Astrocyte (in vitro differentiated cells and primary cell): ENCODE results near the gene SFXN3. TPM values are rescaled to one million over a fixed set of nuclear protein-coding genes. Genes with fewer than 3 reads are reported as not detected.

ENCODE experiments used
- DNase-seq: peaks from one replicate; pipeline ENCODE4 v3.0.0-alpha.2; 2010; ENCODE audit warnings: low read depth
- FAIRE-seq: peaks from 2 replicates; lab custom pipeline; 2011; peaks lifted over from hg19 to GRCh38; lab: Jason Lieb, UNC
- H2AFZ ChIP-seq: 2 replicates; pipeline ENCODE4 v1.6.0; 2012; ENCODE audit warnings: low read depth, low read length, inconsistent platforms
- H3K27ac ChIP-seq: 2 replicates; pipeline ENCODE4 v1.5.1; 2011; ENCODE audit warnings: low read depth, low read length, inconsistent platforms
- H3K27me3 ChIP-seq: 2 replicates; pipeline ENCODE4 v1.6.0; 2011; ENCODE audit warnings: low read length, inconsistent platforms; ENCODE audit not compliant: insufficient read depth
- H3K36me3 ChIP-seq: 2 replicates; pipeline ENCODE4 v1.5.1; 2011; ENCODE audit warnings: low read length, inconsistent platforms; ENCODE audit not compliant: insufficient read depth
- H3K4me1 ChIP-seq: 2 replicates; pipeline ENCODE4 v1.5.1; 2011; ENCODE audit warnings: low read length, inconsistent platforms; ENCODE audit not compliant: insufficient read depth
- H3K4me2 ChIP-seq: 2 replicates; pipeline ENCODE4 v1.6.0; 2012; ENCODE audit warnings: low read length, inconsistent platforms
- H3K4me3 ChIP-seq: 2 replicates; pipeline ENCODE4 v1.5.1; 2011; ENCODE audit warnings: low read depth, mild to moderate bottlenecking, low read length, inconsistent platforms; ENCODE audit not compliant: insufficient read depth
- H3K79me2 ChIP-seq: 2 replicates; pipeline ENCODE4 v1.6.0; 2012; ENCODE audit warnings: mild to moderate bottlenecking, low read length, inconsistent platforms; ENCODE audit not compliant: insufficient read depth
- H3K9ac ChIP-seq: 2 replicates; pipeline ENCODE4 v1.6.0; 2012; ENCODE audit warnings: mild to moderate bottlenecking, low read length, inconsistent platforms
- H3K9me3 ChIP-seq: 2 replicates; pipeline ENCODE4 v1.5.1; 2012; ENCODE audit warnings: low read depth, mild to moderate bottlenecking, low read length, inconsistent platforms; ENCODE audit not compliant: insufficient read depth
- H4K20me1 ChIP-seq: 2 replicates; pipeline ENCODE4 v1.6.0; 2012; ENCODE audit warnings: low read length, inconsistent platforms; ENCODE audit not compliant: insufficient read depth
- H3K27ac Mint-ChIP-seq: one replicate; pipeline ENCODE4 v1.8.0; 2021; ENCODE audit warnings: mild to moderate bottlenecking, mixed read lengths; ENCODE audit not compliant: unreplicated experiment
- H3K27me3 Mint-ChIP-seq: one replicate; pipeline ENCODE4 v1.8.0; 2021; ENCODE audit warnings: low read depth, mixed read lengths; ENCODE audit not compliant: unreplicated experiment
- H3K36me3 Mint-ChIP-seq: one replicate; pipeline ENCODE4 v1.8.0; 2021; ENCODE audit warnings: low read depth, mixed read lengths; ENCODE audit not compliant: unreplicated experiment
- H3K4me1 Mint-ChIP-seq: one replicate; pipeline ENCODE4 v1.8.0; 2021; ENCODE audit warnings: low read depth, mixed read lengths; ENCODE audit not compliant: unreplicated experiment
- H3K4me3 Mint-ChIP-seq: one replicate; pipeline ENCODE4 v1.8.0; 2021; ENCODE audit warnings: mild to moderate bottlenecking, moderate library complexity, mixed read lengths; ENCODE audit not compliant: unreplicated experiment
- H3K9me3 Mint-ChIP-seq: one replicate; pipeline ENCODE4 v1.8.0; 2021; ENCODE audit warnings: mild to moderate bottlenecking, mixed read lengths; ENCODE audit not compliant: unreplicated experiment
- CTCF ChIP-seq: IDR thresholded peaks from 2 replicates; pipeline ENCODE4 v1.5.1; 2011; ENCODE audit warnings: low read depth, mild to moderate bottlenecking, inconsistent platforms, low read length, moderate library complexity; ENCODE audit not compliant: insufficient read depth
- EZH2 ChIP-seq: IDR thresholded peaks from 2 replicates; pipeline ENCODE4 v1.6.1; 2012; ENCODE audit warnings: mild to moderate bottlenecking, low read length, inconsistent platforms; ENCODE audit not compliant: insufficient read depth
- total RNA-seq: library from RNA; stranded (reverse); gene quantifications from 2 replicates; pipeline ENCODE4 v1.2.1, GENCODE V29; 2021

SFXN3 gene
- total RNA-seq, 1 donor from 2014 or later: 68.3 TPM

GRCh38 chr10:101054876-101055275 is 23.8 kb downstream of the SFXN3 start:
- Mint-ChIP-seq H3K27ac (no peak overlapping the region), H3K4me1 (peaks cover 3% of the 10 kb centered on the region), H3K9me3 (no peaks in the 10 kb centered on the region), H3K36me3 (no peaks in the 10 kb centered on the region), H3K27me3 (peaks cover 26% of the 10 kb centered on the region), H3K4me3 (no peak overlapping the region)
- TF ChIP-seq CTCF (no peak), EZH2 (no peak)
- no peaks in the 10 kb centered on the region for H3K36me3 ChIP-seq
- peaks cover 19% of the 10 kb centered on the region for H3K4me1 ChIP-seq
- H2AFZ ChIP-seq: no peak overlapping the region
- H3K9ac ChIP-seq: no peak overlapping the region
- H3K27me3 ChIP-seq: peaks cover 8% of the 10 kb centered on the region
- no peak overlapping the region for H3K4me3 ChIP-seq
- H3K27ac ChIP-seq: no peak overlapping the region
- DNase-seq: no peak
- H3K79me2 ChIP-seq: peaks cover 23% of the 10 kb centered on the region
- FAIRE-seq: no peak
- H4K20me1 ChIP-seq: no peaks in the 10 kb centered on the region
- no peaks in the 10 kb centered on the region for H3K9me3 ChIP-seq
- no peak overlapping the region for H3K4me2 ChIP-seq

GRCh38 chr10:101055411-101055810 is 24.4 kb downstream of the SFXN3 start:
- TF ChIP-seq CTCF (no peak), EZH2 (no peak)
- Histone ChIP-seq H3K9ac (no peak overlapping the region), H3K27me3 (peaks cover 4% of the 10 kb centered on the region), H4K20me1 (no peaks in the 10 kb centered on the region), H3K27ac (no peak overlapping the region), H3K4me3 (no peak overlapping the region), H3K79me2 (peaks cover 25% of the 10 kb centered on the region), H3K36me3 (no peaks in the 10 kb centered on the region), H3K9me3 (no peaks in the 10 kb centered on the region), H2AFZ (no peak overlapping the region), H3K4me1 (peaks cover 17% of the 10 kb centered on the region), H3K4me2 (no peak overlapping the region)
- no peak for DNase-seq
- Mint-ChIP-seq H3K4me3 (no peak overlapping the region), H3K27ac (no peak overlapping the region), H3K36me3 (no peaks in the 10 kb centered on the region), H3K27me3 (peaks cover 24% of the 10 kb centered on the region), H3K4me1 (peaks cover 4% of the 10 kb centered on the region), H3K9me3 (no peaks in the 10 kb centered on the region)
- FAIRE-seq: no peak

GRCh38 chr10:101056365-101057151 is 25.5 kb downstream of the SFXN3 start:
- DNase-seq (no peak), FAIRE-seq (no peak)
- Histone ChIP-seq H3K4me2 (no peak overlapping the region), H3K36me3 (no peaks in the 10 kb centered on the region), H3K4me3 (no peak overlapping the region), H3K27ac (no peak overlapping the region), H2AFZ (no peak overlapping the region), H3K9ac (no peak overlapping the region), H3K79me2 (peaks cover 25% of the 10 kb centered on the region), H3K4me1 (peaks cover 20% of the 10 kb centered on the region), H3K9me3 (no peaks in the 10 kb centered on the region), H4K20me1 (no peaks in the 10 kb centered on the region), H3K27me3 (no peaks in the 10 kb centered on the region)
- Mint-ChIP-seq H3K27ac (peak overlapping the region; percentile 80), H3K4me1 (peaks cover 4% of the 10 kb centered on the region), H3K27me3 (peaks cover 16% of the 10 kb centered on the region), H3K9me3 (no peaks in the 10 kb centered on the region), H3K4me3 (no peak overlapping the region), H3K36me3 (no peaks in the 10 kb centered on the region)
- TF ChIP-seq CTCF (no peak), EZH2 (no peak)
